HTR-8/SVneo (cell line): ENCODE measurements around the gene MED27.
A peak's percentile ranks its signal among the peaks of the same experiment; 100 is the strongest.

Experiments used
- DNase-seq: peaks from one replicate; pipeline ENCODE4 v3.0.0; 2011; ENCODE audit warnings: low spot score, mixed read lengths; ENCODE audit not compliant: insufficient read length
- FAIRE-seq: peaks from 2 replicates; lab custom pipeline; 2011; peaks lifted over from hg19 to GRCh38; lab: Jason Lieb, UNC

The MED27 gene

DNA sequence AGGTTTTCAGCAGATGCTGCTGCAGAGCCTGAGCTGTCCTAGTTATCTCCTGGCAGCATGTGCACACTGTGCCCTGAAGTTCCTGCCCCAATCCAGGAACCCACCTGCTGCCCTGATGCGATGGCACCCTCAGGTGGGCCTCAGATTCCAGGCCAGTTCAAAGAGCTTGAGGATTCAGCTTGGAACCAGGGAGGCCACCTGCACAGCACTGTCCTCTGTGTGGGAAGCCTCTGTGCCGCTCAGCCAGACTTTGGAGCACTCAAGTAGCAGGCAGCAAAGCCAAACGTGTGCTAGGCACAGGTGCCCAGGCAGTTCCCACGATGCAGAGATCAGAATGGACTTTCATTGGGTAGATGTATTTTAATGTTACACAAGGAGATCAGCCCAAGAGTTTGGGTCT, 207.0 kb downstream of the MED27 start:
- DNase-seq, result no peak
- FAIRE-seq, result no peak

DNA sequence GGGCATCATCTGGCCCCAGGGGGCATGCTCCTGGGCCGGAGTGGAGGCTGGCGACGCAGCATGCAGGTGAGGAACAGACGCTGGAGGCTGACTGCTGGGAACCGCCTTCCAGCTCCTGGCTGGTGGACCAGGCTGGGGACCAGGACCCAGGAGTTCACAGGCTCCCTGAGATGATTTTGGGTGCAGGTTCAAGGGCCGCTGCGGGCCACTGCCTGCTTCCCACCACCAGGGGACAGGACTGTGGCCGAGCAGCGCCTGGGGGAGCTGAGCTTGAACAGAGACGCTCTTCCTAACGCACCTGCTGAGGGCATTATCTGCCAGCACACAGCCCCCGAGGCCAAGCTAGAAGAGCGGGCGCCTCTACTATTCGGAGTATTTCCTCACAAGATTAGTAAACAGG, 207.7 kb downstream of the MED27 start:
- no peak for FAIRE-seq
- no peak for DNase-seq

DNA sequence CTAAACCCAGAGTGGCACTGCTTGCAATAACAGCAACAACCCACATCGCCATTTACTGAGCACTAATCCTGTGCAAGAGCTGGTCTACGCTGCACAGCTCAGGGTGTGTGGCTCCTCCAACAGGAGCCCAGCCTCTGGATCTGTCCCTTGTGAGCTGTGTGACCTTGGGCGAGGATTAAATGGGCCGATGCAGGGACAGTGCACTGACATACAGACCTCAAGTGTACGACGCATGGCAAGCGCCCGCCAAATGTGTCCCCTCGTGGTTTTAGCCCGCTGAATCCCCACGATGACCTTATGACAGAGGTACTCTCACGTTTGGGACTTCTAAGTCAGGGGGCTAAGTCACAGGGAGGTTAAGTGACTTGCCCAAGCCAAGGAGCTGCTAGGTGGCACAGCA, 209.5 kb downstream of the MED27 start:
- no peak for DNase-seq
- FAIRE-seq, result no peak

DNA sequence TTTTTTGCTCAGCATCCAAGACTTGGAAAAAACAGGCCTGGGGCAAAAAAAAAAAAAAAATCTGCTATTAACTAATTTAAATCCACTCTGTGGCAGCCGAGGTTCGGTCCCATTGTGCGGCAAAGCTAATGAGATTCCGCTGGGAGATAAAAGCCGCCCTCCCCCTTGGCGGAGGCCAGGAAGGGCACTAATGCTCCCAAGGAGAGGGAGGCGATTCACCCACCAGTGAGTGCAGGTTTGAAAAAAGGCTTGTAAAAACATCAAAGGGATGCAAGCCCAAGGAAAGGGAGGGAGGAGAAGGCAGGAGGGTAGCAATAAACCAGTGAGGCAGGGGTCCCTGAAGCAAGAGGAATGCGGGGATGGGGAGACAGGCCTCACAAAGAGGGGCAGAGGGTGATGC, 210.3 kb downstream of the MED27 start:
- FAIRE-seq, result no peak

DNA sequence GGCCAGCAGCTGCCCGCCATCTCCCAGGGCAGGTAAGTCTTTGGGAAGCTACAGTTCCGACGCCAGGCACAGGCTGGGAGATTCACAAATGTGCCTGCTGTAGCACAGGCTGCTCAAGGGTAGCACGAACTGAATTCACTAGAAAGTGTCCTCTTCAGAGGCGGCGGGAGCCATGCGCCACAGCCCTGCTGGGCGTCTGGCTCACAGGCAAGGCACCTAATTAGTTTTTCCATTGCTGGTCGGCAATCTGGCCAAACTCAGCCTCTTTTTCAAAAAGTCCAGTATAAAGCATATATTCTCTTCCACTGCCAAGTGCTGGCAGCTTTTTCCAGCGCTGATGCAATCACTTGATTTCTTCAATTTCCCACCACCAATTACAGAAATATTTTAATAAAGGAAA, 210.9 kb downstream of the MED27 start:
- no peak for FAIRE-seq
- DNase-seq, result no peak

More for the DNA sequence above, 210.3 kb downstream of the MED27 start:
- DNase-seq, result no peak

DNA sequence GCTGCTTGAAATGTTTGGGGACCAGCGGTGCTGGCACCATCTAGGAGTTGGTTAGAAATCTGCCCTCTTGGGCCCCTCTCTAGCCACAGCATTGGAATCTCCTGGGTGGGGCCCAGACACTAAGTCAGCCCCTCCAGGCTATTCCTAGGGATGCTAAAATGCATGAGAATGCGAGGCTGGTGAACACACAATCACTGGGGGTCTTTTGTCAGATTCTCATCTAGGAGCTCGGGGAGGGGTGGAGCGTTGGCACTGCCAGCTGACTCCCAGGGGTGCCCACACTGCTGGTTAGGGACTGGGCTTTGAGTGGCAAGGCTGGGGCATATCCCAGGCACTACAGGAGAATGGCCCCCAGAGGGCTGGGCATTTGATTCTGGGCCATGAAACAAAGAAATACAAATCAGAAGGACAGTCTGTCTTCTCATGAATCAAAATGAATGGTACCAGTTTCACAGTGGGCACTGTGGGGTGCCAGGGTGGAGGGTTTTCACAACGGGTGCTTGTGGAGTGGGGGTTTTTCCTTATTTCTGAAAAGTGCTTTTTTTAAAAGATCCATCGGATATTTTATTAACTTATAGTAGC, 212.0 kb downstream of the MED27 start:
- no peak for DNase-seq
- no peak for FAIRE-seq

DNA sequence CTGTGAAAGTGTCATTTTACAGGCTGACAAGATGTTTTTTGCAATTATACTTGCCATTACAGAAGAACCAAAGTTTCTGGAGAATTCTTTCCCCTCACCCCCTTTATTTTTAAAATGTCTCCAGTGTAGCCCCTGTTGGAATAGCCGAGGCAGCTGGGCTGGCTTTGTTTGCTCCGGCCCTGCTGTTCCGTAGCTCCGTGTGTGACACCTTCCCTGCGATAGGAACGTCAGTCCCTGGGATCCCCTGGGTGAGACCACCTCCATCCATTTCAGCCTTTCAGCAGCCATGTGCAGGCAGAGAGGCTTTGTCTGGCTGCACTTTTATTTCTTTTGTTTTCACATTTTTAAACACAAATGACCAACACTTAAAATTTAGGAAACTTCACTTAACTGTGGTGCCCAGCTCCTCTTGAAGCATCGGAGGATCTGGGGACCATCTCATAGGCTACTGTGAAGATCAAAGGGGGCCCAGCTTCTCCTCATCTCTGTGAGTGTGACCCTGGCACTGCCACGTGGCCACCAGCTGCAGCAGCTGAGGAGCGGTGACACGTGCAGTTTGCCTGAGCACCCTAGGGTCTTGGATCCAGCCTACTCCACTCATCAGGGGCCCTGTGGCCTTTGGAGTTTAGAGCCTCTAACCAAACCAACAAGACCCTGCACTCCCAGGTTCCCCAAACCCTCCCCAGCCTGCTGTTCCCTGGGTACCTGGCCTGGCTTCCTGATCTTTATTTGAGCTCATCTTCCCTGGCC, 214.0 kb downstream of the MED27 start:
- DNase-seq (no peak), FAIRE-seq (no peak)

DNA sequence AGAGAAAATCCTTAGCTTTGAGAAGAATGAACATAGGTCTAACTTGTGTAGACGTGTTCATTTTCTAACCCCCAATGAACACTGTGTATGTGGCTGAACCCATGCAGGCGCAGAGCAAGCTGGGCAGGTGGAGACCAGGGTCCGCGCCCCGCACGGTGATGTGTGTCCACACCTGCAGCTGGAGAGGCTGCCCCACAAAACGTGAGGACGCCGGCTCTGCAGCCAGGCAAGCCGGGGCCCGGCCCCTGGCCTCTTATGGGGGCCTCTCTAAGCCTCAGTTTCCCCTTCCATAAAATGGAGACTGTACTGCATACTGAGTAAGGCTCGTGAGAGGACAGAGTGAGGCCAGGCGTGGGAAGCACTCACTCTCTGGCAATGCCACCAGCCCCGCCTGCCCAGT, 215.1 kb downstream of the MED27 start:
- no peak for FAIRE-seq
- no peak for DNase-seq

DNA sequence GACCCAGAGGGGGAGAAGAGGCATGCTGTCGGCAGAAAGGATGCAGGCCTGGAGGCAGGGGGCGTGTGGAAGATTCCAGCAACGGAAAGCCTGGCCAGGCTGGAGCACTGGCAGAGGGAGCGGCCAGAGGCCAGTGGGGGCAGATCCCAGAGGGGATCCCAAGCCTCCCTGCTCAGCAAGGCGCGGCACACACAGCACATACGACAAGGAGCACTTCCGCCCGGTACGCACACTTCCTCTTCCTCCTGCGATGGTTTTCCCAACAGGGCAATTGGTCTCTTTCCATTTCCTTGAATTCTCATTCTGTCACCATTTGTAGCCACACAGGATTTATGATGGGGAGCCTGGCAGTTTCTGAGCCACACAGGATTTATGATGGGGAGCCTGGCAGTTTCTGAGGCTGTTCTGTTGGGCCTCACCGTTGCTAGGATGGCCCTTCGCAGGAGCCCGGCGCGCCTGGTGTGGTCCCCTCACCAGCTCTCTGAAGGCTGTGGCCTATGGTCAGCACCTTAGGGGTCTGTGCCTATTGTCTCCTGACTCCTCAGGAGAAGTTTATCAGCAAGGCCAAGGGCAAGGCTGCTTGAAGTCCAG, 216.3 kb downstream of the MED27 start:
- FAIRE-seq, result no peak

DNA sequence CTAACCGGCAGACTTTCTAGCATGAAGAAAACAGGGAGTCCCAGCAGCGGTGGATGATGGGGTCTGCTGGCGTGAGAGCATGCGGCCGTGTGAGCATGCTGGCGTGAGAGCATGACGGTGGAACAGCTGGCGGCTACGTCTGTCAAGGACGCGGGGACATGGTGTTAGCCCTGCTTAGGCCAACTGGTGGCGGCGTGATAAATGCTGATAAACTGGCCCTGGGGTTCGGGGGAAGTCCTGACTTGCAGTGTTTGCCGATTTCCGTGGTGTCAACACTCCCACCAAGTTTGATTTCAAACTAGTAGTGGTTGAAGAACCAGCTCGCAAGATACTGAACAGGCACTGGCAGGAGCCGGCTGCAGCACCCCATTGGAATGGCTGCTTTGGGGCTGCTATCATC, 217.4 kb downstream of the MED27 start:
- no peak for DNase-seq
- FAIRE-seq, result no peak

More for the DNA sequence above, 216.3 kb downstream of the MED27 start:
- no peak for DNase-seq

DNA sequence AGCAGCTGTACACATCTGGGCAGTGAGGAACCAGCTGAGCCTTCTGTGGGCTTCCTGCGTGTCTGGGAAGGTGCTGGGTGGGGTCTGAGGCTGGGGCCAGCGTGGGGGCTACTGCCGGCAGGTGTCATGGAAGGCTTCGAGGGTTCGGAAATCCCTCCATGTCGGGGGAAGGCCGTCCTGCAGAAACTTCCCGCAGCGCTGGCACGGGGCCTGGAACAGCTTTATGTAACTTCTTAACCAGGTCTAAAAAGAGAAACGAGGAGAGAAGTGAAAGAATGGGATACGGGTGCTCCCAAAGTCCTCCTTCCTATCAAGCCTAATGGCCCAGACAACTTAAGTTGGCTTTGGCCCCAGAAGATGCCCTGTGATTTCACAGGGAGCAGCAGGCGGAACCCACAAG, 219.2 kb downstream of the MED27 start:
- no peak for FAIRE-seq
- DNase-seq, result no peak

DNA sequence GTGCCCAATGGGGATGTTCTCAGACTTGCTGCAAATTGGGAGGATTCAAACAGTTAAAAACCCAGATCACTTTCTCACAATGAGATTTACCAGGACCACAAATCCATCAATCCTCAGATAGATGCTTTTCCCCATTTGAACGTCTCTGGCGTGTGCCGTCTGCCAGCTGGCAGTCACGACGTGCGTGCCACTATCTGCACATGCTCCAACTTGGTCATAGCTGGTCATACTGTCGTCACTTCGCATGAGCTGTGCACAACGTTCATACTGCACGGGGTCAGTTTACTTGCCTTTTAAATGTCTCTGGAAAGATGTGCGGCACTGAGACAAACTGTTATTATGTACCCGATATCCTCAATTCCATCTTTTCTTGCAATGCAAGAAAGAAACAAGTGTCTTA, 221.5 kb downstream of the MED27 start:
- FAIRE-seq, result no peak
- no peak for DNase-seq

DNA sequence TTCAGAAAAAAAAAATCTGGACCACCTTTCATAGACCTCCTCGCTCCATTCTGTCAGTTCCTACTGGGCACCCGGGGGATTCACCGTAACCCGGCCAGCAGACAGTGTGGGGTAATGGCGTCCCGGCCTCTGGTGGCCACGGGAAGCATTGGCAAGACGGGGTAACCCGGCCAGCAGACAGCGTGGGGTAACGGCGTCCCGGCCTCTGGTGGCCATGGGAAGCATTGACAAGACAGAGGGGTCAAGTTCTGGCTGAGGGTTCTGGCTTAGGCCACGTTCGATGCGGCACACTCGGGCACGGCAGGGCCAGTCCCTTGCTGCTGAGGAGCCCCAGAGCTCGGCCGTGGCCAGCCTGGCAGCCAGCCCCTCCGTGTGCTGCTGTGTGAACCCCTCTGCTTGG, 223.6 kb downstream of the MED27 start:
- no peak for FAIRE-seq
- DNase-seq, result no peak

DNA sequence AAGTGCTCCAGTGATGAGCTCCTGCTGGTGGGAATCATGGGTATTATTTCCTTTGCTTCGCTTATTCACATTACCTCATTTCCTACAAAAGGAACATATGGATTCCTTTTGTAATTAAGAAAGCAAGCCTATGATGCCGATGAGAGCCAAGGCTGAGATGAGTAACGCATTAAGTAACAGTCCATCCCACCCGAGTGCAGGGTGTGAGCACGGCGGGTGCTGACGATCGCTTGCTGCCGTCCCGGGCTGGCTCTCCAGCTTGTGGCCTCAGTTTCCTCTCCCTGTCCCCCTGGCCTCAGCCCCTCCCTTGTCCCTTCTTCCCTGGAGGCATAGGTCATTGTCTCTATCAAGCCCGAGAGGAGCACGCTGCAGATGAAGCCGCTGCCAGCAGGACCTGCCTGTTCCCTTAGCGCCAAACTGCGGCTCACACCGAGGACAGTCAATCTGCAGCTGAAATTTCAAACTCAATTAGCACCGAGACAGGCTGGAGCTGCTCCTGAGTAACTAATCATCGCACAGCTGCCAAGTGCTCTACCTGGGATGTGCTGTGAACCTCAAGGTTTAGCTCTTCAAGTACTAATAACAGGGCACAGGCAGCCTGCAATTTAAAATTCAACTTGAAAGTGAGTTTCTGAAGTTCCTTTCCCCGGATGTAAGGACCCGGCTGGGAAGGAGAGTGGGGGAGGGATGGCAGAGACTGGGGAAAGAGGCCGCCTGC, 224.6 kb downstream of the MED27 start:
- DNase-seq, result no peak

DNA sequence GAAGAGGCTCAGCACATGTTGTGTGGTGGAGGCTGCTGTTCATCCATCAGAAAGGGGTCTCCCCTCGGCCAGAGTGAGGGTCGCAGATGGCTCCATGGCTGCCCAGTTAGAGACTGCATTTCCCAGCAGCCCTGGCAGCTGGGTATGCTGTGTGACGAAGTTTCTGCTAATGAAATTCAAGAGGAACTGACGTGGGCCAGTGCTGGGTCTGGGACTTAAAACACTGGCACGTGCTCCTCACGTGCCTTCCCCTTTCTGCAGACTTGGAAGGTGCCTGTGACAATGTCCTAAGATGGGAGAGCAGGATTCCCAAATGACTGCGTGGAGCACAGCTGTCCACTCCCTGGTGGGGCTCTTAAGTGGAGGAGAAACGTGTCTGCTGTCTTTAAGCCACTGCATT, 225.3 kb downstream of the MED27 start:
- no peak for DNase-seq
- no peak for FAIRE-seq

More for the DNA sequence above, 224.6 kb downstream of the MED27 start:
- no peak for FAIRE-seq

DNA sequence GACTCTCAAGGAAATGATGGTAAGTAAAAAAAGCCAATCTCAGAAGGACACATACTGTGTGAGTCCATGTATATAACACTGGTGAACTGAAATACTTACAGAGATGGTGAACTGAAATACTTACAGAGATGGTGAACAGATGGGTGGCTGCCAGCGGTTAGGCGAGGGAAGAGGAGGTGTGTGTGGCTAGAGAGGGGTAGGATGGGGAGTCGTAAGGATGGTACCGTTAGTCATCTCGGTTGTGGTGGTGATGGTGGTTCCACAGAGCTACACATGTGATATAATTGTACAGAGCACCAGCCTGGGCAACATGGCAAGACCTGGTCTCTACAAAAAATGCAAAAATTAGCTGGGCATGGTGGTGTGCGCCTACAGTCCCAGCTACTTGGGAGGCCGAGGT, 226.2 kb downstream of the MED27 start:
- DNase-seq (no peak), FAIRE-seq (no peak)

DNA sequence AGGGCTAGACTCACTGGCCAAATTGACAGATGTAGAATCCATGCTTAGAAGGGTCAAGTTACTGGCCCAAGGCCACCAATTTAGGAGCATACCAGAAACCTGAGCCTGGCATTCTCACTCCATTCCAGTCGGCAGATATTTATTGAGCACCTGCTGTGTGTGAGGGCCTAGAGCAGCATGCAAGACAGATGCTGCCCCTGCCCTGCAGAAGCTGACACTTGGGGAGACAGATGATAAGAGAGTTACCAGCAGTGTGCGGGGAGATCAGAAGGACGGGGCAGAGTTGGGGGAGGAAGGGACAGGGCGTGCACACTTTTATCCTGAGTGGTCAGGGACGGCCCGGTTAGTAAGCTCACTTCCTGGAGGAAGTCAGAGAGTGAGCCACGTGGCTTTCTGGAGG, 228.3 kb downstream of the MED27 start:
- no peak for FAIRE-seq
- no peak for DNase-seq

DNA sequence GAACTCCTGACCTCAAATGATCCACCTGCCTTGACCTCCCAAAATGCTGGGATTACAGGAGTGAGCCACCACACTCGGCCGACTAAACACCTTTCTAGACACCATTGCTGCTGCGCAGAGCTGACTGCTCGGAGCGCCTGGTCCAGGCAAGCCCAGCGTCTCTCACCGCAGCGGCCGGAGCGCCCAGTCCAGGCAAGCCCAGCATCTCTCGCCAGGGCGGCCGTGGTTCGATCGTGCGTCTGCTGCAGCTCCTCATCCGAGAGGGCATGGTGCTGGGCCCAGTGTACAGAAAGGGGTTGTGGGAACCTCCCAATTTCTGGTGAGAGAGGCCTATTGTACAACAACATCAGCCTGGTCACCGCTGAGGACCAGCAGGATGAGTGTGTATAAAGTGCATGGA, 230.3 kb downstream of the MED27 start:
- DNase-seq (no peak), FAIRE-seq (no peak)

DNA sequence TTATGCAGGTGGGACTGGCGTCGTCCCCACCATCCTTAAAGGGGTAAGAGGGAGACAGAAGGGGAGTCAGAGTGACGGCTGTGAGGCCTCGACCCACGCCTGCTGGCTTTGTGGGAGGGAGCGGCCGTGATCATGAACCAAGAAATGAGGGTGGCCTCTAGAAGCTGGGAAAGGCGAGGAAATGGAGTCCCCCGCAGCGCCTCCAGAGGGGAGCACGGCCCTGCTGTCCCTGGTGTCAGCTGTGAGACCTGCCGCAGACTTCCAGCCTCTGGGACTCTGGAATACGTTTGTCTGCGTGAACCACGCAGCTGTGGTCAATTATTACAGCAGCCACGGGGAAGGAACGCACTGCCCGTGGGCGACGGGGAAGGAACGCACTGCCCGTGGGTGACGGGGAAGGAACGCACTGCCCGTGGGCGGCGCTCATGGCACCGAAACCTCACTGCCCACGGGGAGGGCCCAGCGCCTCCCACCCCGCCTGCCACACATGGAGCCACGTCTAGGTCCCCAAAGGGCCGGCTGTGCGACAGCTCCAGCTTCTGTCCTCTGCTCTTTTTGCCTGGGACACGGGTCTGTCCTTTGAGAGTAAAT, 231.0 kb downstream of the MED27 start:
- DNase-seq (no peak), FAIRE-seq (no peak)

DNA sequence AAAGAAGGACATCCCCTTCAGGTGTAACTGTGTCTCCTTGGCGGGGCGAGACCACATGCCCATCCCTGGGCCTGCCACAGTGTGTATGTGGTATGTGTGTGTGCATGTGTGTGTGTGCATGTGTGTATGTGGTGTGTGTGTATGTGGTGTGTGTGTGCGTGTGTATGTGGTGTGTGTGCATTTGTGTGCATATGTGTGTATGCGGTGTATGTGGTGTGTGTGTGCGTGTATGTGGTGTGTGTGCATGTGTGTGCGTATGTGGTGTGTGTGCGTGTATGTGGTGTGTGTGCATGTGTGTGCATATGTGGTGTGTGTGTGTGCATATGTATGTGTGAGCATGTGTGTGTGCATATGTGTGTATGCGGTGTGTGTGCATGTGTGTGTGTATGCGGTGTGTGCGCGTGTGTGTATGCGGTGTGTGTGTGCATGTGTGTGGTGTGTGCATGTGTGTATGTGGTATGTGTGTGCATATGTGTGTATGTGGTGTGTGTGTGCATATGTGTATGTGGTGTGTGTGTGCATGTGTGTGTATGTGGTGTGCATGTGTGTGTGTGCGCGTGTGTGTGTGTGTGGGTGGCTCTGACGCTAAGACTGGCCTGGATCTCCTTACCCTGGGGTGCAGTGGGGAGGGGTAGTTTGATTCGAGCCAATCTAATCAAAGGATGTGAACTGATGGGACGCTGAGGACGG, 231.9 kb downstream of the MED27 start:
- no peak for DNase-seq
- FAIRE-seq, result peak; percentile 86
